GM23338 (cell line): ENCODE measurements around the gene DAB1.
"Not testable (repeated sequence)": the region's sequence is repeated elsewhere in the genome, so short reads cannot be mapped to it uniquely, and the experiment has no call there.

Experiments
- EZH2 ChIP-seq: fragments of 200-600 bp; sonication (generic); IDR thresholded peaks from one replicate; pipeline ENCODE4 v1.8.0; 2017; ENCODE audit warnings: antibody characterized with exemption, mild to moderate bottlenecking, low read depth; ENCODE audit not compliant: unreplicated experiment
- EZH2phosphoT487 ChIP-seq: fragments of 200-600 bp; sonication (generic); IDR thresholded peaks from one replicate; pipeline ENCODE4 v1.8.1; 2018; ENCODE audit warnings: antibody characterized with exemption; ENCODE audit not compliant: unreplicated experiment
- POLR2AphosphoS5 ChIP-seq: IDR thresholded peaks from 2 replicates; pipeline ENCODE4 v1.6.1; 2016; ENCODE audit warnings: antibody characterized with exemption, low read depth
- STAT1 ChIP-seq: IDR thresholded peaks from one replicate; pipeline ENCODE4 v1.6.1; 2016; ENCODE audit warnings: antibody characterized with exemption; ENCODE audit not compliant: unreplicated experiment
- ZNF114 ChIP-seq: fragments of 250-450 bp; sonication (Bioruptor Pico); IDR thresholded peaks from 2 replicates; pipeline ENCODE4 v1.5.0; 2020; ENCODE audit warnings: mild to moderate bottlenecking, moderate library complexity
- TF ChIP-seq, protein P1 (sequence below), 2 experiments: fragments of 200-600 bp in 1 of 2; sonication (generic) in 1 of 2; conservative IDR thresholded peaks; 2 replicates each; pipeline versions ENCODE4 v1.5.1 to v1.6.1; 2016 to 2017; ENCODE audit warnings: antibody characterized with exemption in 2 of 2, low read depth in 2 of 2, mild to moderate bottlenecking in 2 of 2, moderate library complexity in 1 of 2

DNA sequence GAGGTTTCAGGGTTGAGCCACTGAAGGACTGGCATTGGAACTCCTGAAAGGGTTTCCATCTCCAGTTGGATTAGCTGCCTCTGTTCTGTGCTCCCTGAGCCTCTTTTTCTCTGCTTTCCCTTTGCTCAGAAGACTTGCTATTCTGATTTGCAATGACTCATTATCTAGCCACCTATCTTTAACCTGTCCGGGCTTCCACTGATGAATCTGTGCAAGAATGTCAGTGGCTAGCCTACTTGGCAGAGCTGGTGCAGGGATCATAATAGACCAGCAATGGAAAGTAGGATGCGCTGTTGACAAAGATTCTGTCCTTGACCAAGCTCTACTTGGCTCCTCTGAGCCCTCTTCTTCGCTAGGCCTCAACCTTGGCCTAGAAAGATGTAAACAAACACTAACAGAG lies 336.2 kb downstream of the DAB1 start:
- not testable (repeated sequence) for TF ChIP-seq EZH2; EZH2phosphoT487; STAT1; POLR2AphosphoS5; ZNF114 (CRISPR knock-in tag)
- TF ChIP-seq, protein P1, sequence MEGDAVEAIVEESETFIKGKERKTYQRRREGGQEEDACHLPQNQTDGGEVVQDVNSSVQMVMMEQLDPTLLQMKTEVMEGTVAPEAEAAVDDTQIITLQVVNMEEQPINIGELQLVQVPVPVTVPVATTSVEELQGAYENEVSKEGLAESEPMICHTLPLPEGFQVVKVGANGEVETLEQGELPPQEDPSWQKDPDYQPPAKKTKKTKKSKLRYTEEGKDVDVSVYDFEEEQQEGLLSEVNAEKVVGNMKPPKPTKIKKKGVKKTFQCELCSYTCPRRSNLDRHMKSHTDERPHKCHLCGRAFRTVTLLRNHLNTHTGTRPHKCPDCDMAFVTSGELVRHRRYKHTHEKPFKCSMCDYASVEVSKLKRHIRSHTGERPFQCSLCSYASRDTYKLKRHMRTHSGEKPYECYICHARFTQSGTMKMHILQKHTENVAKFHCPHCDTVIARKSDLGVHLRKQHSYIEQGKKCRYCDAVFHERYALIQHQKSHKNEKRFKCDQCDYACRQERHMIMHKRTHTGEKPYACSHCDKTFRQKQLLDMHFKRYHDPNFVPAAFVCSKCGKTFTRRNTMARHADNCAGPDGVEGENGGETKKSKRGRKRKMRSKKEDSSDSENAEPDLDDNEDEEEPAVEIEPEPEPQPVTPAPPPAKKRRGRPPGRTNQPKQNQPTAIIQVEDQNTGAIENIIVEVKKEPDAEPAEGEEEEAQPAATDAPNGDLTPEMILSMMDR (conservative IDR thresholded peaks at IDR 0.05; ENCODE audit: low read depth in 2 of 2) = not testable (repeated sequence)
